Measurements from ENCODE around the gene TEX52.

DNA sequence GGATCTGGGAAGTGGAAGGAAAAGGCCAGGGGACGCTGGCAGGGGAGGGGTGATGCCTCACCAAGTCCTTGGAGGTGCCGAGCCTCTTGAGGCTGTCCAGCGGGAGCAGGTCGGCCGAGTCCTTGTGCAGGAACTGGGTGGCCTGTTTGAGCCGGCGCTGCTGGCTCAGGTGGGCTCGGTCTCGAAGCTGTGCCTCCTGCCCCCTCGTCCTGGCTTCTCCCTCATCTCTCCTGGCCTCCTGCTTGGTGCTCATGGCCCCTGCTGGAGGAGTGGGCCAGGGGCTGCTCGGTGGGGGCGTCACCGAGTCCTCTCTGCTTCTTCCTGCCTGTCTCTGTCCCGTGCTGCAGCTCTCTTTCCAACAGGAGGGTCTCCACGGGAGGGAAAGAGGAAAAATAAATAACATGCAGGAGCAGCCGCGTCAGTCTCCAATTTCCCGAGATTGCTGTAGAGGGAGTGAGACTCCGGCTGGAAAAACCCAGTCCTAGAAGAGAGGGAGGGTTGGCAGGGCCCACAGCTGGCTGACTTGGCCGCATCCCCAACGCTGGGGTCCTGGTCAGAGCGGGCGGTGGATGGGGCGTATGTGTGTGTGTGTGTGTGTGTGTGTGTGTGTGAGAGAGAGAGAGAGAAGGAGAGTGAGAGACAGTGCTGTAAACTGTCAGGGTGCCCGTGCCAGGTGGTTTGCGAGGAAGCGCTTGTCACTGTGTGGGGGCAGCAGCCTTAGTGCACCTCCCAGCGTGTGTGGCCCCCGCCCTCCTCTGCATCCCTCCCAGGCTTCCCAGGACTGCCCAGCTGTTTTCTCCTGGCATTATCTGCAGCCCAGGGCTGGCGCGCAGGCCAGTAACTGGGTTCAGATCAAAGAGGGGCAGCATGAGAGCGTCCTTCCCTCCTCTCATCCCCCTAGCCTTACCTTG, 22.0 kb downstream of the TEX52 start, which contains the start of gene NRIP2:
- TF ChIP-seq RFX5 (IDR thresholded peaks at IDR 0.05; ENCODE audit: borderline replicate concordance, low read depth, low read length) = no peak
- no peak for TF ChIP-seq CTCF (IDR thresholded peaks at IDR 0.05; ENCODE audit: control extremely low read depth in 1 of 3, insufficient read depth in 1 of 3, low read depth in 1 of 3, low read length in 3 of 3)
- no peak for TF ChIP-seq EZH2 (IDR thresholded peaks at IDR 0.05; ENCODE audit: low read depth, low read length, severe bottlenecking)
- no peak for TF ChIP-seq EP300 (IDR thresholded peaks at IDR 0.05; ENCODE audit: borderline replicate concordance in 1 of 2, low read depth in 2 of 2, low read length in 2 of 2)
